NCI-H2227 treated with DMSO at 0.1 percent for 48 hours (cell line): ENCODE data around the gene LCP2.

Experiments used
- DNase-seq: peaks from one replicate; lab custom pipeline; 2025; lab: John Stamatoyannopoulos, UW

The LCP2 gene

GRCh38 chr5:170297589-170298462, at the start of gene LCP2:
TSS of gene LCP2 (minus strand) at chr5:170297777. CDS start at chr5:170297611, 166 bp downstream.
- DNase-seq: no peak

GRCh38 chr5:170347022-170347567, 49.5 kb upstream of the LCP2 start:
- no peak for DNase-seq

DNA sequence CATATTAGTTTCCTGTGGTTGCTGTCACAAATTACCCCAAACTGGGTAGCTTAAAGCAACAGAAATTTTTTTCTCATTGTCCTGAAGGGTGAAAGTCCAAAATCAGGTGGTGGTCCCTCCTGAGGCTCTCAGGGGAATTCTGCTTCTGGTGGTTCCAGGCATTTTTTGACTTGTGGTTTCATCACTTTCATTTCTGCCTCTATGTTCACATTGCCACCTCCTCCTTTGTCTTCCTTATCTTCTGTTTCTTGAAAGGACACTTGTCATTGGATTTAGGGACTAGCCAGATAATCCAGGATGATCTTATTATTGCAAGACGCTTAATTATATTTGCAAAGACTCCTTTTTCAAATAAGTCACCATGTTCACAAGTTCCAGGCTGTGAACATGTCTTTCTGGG, 48.4 kb upstream of the LCP2 start:
- no peak for DNase-seq

DNA sequence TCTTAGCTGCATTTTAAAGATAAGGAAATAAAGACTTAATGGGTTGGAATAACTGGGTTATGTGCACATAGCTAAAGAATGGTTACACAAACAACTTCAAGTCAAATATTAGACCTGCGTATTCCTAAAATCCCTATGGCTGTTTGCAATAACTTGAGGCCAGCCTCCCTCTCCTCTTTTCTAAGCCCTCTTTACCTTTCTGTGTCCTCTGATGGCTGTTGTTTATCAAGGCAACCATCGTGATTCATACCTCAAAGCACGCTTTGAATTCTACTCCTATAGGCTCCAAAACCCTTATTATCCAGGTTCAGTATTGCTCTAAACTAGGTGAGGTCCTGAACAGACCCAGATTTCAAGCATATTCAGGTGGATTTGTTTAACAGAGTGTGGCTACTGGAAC, 45.6 kb upstream of the LCP2 start:
- no peak for DNase-seq

DNA sequence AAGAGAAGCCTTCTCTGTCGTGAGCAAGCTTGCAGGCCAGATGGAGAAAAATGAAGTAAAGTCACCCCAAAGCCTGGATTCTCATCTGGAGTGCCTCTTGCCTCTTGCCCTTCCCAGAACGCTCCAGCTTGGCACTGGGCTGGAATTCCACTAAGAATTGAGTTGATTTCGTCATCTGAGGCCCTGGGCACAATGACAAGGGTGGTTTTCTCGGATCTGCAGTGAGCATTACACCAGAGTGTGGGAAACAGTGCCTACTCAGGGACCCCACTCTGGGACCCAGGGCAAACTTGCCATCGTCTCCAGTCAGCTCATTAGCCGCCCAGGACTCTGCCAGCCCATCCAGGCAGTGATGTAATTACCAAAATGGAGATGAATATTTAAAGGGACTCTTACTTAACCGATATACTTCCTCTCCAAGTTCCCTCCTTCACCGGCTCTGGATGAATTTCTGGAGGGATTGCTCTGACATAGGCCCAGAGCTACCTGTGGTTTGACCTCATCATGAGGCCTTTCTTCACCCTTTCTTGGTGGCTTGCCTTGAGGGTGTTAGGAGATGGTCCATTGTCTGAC, 44.7 kb upstream of the LCP2 start:
- DNase-seq: no peak

- DNase-seq: no peak
These were observed 44.0 kb upstream of the LCP2 start for GRCh38 chr5:170341545-170341944.

GRCh38 chr5:170339780-170340167, 42.2 kb upstream of the LCP2 start:
- DNase-seq: no peak

- no peak for DNase-seq
These were observed 41.6 kb upstream of the LCP2 start for GRCh38 chr5:170338933-170339779.

DNA sequence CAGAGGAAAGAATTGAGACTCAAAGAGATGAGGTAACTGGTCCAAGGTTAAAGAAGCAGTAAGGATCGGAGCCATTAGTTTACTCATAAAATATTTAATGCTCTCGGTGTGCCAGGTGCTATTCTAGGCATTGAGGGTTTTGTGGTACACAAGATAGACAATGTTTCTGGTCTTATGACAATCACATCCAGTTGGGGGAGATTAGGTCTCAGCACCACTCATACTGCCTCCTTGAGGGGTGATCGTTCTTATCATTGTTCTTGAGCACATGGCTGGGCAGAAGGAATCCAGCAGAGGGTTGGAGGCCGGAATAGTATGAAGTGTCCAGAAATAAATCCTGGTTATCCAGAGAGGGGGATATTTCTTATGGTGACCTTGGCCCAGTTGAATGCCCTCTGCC, 40.7 kb upstream of the LCP2 start:
- DNase-seq: no peak

- DNase-seq: peak; percentile 55
These were observed 39.6 kb upstream of the LCP2 start for GRCh38 chr5:170337045-170337733.

- no peak for DNase-seq
These were observed 38.5 kb upstream of the LCP2 start for GRCh38 chr5:170336065-170336464.

DNA sequence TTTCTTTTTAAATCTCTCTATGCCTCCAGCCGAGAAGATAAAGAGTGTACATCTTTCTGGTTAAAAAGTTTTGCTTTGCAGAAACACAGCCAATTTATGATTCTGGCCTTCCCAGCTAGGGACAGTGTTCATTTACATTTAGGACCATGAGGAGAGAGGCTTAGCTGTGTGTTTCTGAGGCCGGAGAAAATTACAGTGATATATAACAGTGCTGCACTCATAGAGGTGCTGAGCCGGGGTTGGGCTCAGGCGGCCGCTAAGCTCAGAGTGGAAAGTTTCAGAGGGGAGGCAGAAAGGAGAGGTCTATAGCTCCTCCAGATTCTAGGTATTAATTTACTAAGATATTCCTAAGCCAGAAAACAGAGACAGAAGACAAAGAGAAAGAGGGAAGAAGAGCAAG, 37.0 kb upstream of the LCP2 start:
- DNase-seq: no peak

DNA sequence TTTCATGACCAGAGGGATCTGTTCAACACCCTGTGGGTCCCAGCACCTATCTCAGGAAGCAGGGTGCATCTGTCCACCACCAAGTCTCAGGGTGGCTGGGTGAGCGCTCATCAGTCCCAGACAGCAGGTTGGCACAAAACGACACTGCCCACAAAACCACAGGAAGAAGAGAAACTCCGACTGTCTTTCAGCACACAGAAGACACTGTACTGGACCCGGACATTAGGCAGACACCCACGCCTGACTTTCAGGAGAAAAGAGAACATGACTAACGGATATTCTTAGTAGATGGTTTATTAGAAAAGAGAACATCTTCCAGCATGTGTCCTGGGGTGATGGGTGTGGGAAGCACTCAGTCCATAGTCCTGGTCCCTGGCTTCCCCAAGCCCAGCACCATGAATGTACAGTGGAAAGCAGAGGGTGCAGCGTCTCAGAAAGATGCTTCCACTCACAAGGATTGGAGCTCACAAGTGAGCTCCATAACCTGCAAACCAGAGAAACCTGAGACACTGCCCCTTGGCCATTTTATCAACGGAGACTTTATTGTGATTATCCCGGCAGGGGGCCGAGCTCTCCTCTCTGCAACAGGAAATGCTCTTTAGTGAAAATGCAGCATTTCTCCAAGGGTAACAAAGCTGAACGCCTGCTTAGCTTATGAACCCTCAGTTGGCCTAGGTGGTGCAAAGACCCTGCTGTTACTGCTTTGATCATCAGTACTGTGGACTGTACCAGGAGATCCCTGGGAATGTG, 35.8 kb upstream of the LCP2 start:
- peak; percentile 27 for DNase-seq

DNA sequence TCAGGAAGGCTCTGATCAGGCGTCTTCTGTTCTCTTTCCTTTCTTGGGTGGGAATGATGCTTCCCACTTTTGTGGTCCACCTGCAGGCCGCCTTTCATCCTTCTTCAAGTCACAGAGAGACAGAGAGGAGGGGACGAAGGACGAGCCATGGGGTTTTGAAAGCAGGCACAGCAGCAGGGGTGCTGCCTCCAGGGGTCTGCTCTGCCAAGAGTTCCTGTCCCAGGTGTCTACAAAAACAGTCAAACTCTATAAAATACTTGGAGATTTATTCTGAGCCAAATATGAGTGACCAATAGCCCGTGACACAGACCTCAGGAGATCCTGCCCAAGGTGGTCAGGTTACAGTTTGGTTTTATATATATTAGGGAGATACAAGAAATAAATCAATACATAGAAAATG, 34.5 kb upstream of the LCP2 start:
- DNase-seq: no peak

DNA sequence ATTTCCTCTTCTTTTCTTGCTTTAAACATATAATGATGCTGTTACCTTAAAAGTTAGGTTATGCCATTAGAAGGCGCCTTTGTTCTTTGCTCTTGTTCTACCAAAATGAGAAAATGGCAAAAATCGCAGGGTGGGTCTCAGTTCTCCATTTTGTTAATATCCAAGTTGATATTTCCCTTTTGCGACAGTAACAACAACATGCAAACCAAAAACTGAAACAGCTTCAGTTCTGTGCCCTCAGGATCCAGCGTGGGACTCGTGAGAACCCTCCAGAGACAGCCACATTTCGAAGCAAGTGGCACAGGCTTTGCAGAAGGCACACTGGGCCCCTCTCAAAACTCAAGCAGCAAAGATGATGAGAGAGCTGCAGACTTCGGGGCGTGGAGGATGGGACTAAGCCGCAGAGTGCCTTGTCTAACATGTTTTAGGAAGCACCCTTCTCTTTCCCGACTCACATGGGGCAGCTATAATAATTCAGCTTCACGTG, 33.0 kb upstream of the LCP2 start:
- DNase-seq: no peak

DNA sequence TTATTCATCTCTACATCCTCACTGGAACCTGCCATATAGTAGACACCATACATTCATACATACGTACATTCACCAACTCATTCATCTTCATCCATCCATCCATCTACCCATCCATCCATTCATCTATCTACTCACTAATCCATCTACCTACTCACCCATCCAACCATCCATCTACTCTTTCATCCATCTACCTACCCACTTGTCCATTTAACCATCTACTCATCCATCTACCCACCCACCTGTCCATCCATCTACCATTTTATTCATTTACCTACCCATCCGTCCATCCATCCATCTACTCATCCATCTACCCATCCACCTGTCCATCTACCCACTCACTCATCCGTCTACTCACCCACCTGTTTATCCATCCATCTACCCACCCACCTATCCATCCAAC, 31.9 kb upstream of the LCP2 start:
- DNase-seq: no peak

- DNase-seq: no peak
These were observed 30.3 kb upstream of the LCP2 start for GRCh38 chr5:170327829-170328228.

GRCh38 chr5:170327168-170327567, 29.6 kb upstream of the LCP2 start:
- no peak for DNase-seq

GRCh38 chr5:170319301-170319700, 21.7 kb upstream of the LCP2 start:
- DNase-seq: no peak

DNA sequence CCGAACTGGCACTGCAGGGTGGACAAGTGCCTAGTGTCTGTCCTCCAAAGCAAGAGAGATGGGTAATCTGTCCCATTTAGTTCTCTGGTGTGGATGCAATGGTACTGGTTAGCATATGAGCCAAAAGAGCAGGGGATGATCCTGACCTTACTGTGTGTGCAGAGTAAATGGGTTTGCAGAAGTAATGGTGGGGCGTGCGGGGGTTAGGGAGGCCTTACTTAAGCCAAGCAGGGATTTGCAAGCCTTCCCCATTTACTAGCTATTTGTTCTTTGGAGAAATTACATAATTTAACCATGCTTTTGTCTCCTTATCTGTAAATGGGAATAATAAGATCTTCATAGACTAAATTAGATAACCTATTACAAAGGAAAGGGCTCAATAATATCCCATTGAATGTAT, 19.9 kb upstream of the LCP2 start:
- DNase-seq: no peak

GRCh38 chr5:170316937-170317336, 19.4 kb upstream of the LCP2 start:
- no peak for DNase-seq
